PC-9 (cell line): ENCODE data around the gene ALKAL2. TPM values are rescaled to one million over a fixed set of nuclear protein-coding genes. Genes with fewer than 3 reads are reported as not detected.

ENCODE experiments used
- BruUV-seq: library from RNA; stranded (reverse); fragments of 400-500 nt; replicated peaks from 2 replicates; lab custom pipeline; 2021; lab: Mats Ljungman, UMichigan
- CTCF ChIA-PET: fragments of 300-600 bp; sonication (Branson Sonifier 250); formaldehyde crosslinking; loops from one replicate; lab custom pipeline; 2022; ENCODE audit warnings: antibody characterized with exemption; lab: Charles Lee
- POLR2A ChIA-PET: fragments of 300-600 bp; sonication (Branson Sonifier 250); formaldehyde crosslinking; loops from one replicate; lab custom pipeline; 2022; ENCODE audit warnings: antibody characterized with exemption; ENCODE audit not compliant: unreplicated experiment; lab: Charles Lee
- DNase-seq, 2 experiments: peaks; one replicate each; pipeline versions ENCODE4 v3.0.0 to v3.0.0-alpha.2; 2015 to 2022; ENCODE audit warnings: mixed read lengths in 1 of 2
- H2AFZ ChIP-seq: fragments of 200-600 bp; sonication (generic); 2 replicates; pipeline ENCODE4 v1.8.1; 2017; ENCODE audit warnings: antibody characterized with exemption
- H3F3A ChIP-seq: fragments of 200-600 bp; sonication (generic); 2 replicates; pipeline ENCODE4 v1.8.1; 2017; ENCODE audit warnings: antibody characterized with exemption, mild to moderate bottlenecking, low read depth; ENCODE audit not compliant: insufficient read depth
- H3K27ac ChIP-seq: fragments of 200-600 bp; sonication (generic); 2 replicates; pipeline ENCODE4 v1.6.1; 2016; ENCODE audit warnings: mixed run types
- H3K27me3 ChIP-seq: fragments of 200-600 bp; sonication (generic); 2 replicates; pipeline ENCODE4 v1.6.1; 2016; ENCODE audit warnings: low read depth, mixed run types; ENCODE audit not compliant: insufficient read depth
- H3K36me3 ChIP-seq: fragments of 200-600 bp; sonication (generic); 2 replicates; pipeline ENCODE4 v1.6.1; 2016; ENCODE audit warnings: low read depth, mixed run types
- H3K4me1 ChIP-seq: fragments of 200-600 bp; sonication (generic); replicated peaks from 2 replicates; pipeline ENCODE4 v1.6.1; 2016; ENCODE audit warnings: mixed run types; ENCODE audit not compliant: insufficient read depth
- H3K4me2 ChIP-seq: fragments of 200-600 bp; sonication (generic); 2 replicates; pipeline ENCODE4 v1.6.1; 2017; ENCODE audit warnings: mixed run types
- H3K4me3 ChIP-seq: fragments of 200-600 bp; sonication (generic); 2 replicates; pipeline ENCODE4 v1.6.1; 2016; ENCODE audit warnings: mixed run types
- H3K79me2 ChIP-seq: fragments of 200-600 bp; sonication (generic); 2 replicates; pipeline ENCODE4 v1.6.1; 2017; ENCODE audit warnings: low read depth, mixed run types
- H3K9me2 ChIP-seq: fragments of 200-600 bp; sonication (generic); 2 replicates; pipeline ENCODE4 v1.8.1; 2017; ENCODE audit warnings: mild to moderate bottlenecking; ENCODE audit not compliant: insufficient read depth
- H3K9me3 ChIP-seq: fragments of 200-600 bp; sonication (generic); 2 replicates; pipeline ENCODE4 v1.8.1; 2016; ENCODE audit warnings: low read depth; ENCODE audit not compliant: insufficient read depth
- H4K20me1 ChIP-seq: fragments of 200-600 bp; sonication (generic); 2 replicates; pipeline ENCODE4 v1.8.1; 2017; ENCODE audit not compliant: insufficient read depth
- CTCF ChIP-seq: fragments of 200-600 bp; sonication (generic); conservative IDR thresholded peaks from 2 replicates; pipeline ENCODE4 v1.6.1; 2017; ENCODE audit warnings: mixed run types, antibody characterized with exemption, mild to moderate bottlenecking, moderate library complexity
- EZH2 ChIP-seq: fragments of 200-600 bp; sonication (generic); IDR thresholded peaks from 2 replicates; pipeline ENCODE4 v1.8.0; 2017; ENCODE audit warnings: antibody characterized with exemption, low read depth
- intact Hi-C: fragments of 100-400 bp; cut with micrococcal nuclease; formaldehyde crosslinking; loops from one replicate; pipeline ENCODE4 v1.10.0; 2022; ENCODE audit not compliant: unreplicated experiment
- total RNA-seq: library from RNA; stranded (reverse); gene quantifications from 2 replicates; pipeline ENCODE4 v1.2.3, GENCODE V29; 2021

ALKAL2 gene
- total RNA-seq, 1 experiment from 2014 or later, result not detected

- Histone ChIP-seq H3K9me2 (no peaks in the 10 kb centered on the region), H3K4me1 (no peaks in the 10 kb centered on the region), H3K4me2 (no peak overlapping the region), H3K9me3 (no peaks in the 10 kb centered on the region), H3K4me3 (no peak overlapping the region), H3K27me3 (no peaks in the 10 kb centered on the region), H3K79me2 (no peaks in the 10 kb centered on the region), H3F3A (peaks cover 14% of the 10 kb centered on the region; the same call in 1 of the 2 replicates), H3K36me3 (peaks cover 40% of the 10 kb centered on the region), H2AFZ (no peak overlapping the region), H4K20me1 (peaks cover 13% of the 10 kb centered on the region; the same call in 1 of the 2 replicates), H3K27ac (no peak overlapping the region)
- BruUV-seq, result no TSS peak
- POLR2A ChIA-PET, result no interaction called here
- TF ChIP-seq CTCF (no peak), EZH2 (no peak)
- intact Hi-C loops, result no loop called here
- CTCF ChIA-PET, result no interaction called here
- DNase-seq, result no peak
Observed at GRCh38 chr2:281381-281780, 6.5 kb downstream of the ALKAL2 start.

GRCh38 chr2:280650-281110 lies 7.2 kb downstream of the ALKAL2 start:
- BruUV-seq, result no TSS peak
- no peak for DNase-seq
- peaks cover 19% of the 10 kb centered on the region; the same call in 1 of the 2 replicates for H4K20me1 ChIP-seq
- CTCF ChIA-PET, result no interaction called here
- no peaks in the 10 kb centered on the region for H3K9me2 ChIP-seq
- peaks cover 47% of the 10 kb centered on the region for H3K36me3 ChIP-seq
- no peak overlapping the region for H3K27ac ChIP-seq
- H3K9me3 ChIP-seq, result no peaks in the 10 kb centered on the region
- H3K27me3 ChIP-seq, result no peaks in the 10 kb centered on the region
- no peaks in the 10 kb centered on the region for H3K79me2 ChIP-seq
- no peak overlapping the region for H2AFZ ChIP-seq
- H3K4me1 ChIP-seq, result no peaks in the 10 kb centered on the region
- no peak for TF ChIP-seq EZH2
- TF ChIP-seq CTCF, result no peak
- peaks cover 7% of the 10 kb centered on the region; the same call in 1 of the 2 replicates for H3F3A ChIP-seq
- POLR2A ChIA-PET, result no interaction called here
- H3K4me3 ChIP-seq, result no peak overlapping the region
- H3K4me2 ChIP-seq, result no peak overlapping the region
- intact Hi-C loops, result no loop called here

GRCh38 chr2:279956-280649 lies 7.8 kb downstream of the ALKAL2 start:
- Histone ChIP-seq H3K27me3 (no peaks in the 10 kb centered on the region), H3K79me2 (no peaks in the 10 kb centered on the region), H3K4me3 (no peak overlapping the region), H3K9me3 (no peaks in the 10 kb centered on the region), H3F3A (peaks cover 5% of the 10 kb centered on the region; the same call in 1 of the 2 replicates), H3K4me1 (no peaks in the 10 kb centered on the region), H3K4me2 (no peak overlapping the region), H3K27ac (no peak overlapping the region), H4K20me1 (peaks cover 25% of the 10 kb centered on the region; the same call in 1 of the 2 replicates), H2AFZ (no peak overlapping the region), H3K36me3 (peaks cover 53% of the 10 kb centered on the region), H3K9me2 (no peaks in the 10 kb centered on the region)
- CTCF ChIA-PET, result no interaction called here
- POLR2A ChIA-PET, result no interaction called here
- BruUV-seq, result no TSS peak
- no peak for TF ChIP-seq CTCF
- TF ChIP-seq EZH2, result no peak
- DNase-seq, result no peak
- intact Hi-C loops, result no loop called here
